Lower lobe of right lung (tissue), 2 donors: Measurements from ENCODE around the gene ANTXR2. TPM values are rescaled to one million over a fixed set of nuclear protein-coding genes. Genes with fewer than 3 reads are reported as not detected.
A peak's percentile ranks its signal among the peaks of the same experiment; 100 is the strongest.
"Not testable (repeated sequence)": the region's sequence is repeated elsewhere in the genome, so short reads cannot be mapped to it uniquely, and the experiment has no call there.

Experiments
- ATAC-seq, 2 donors: fragments of 200-7000 bp; cut with Tn5 transposase; one replicate each; pipeline ENCODE4 v1.9.1; 2020 to 2022; ENCODE audit warnings: mild to moderate bottlenecking in 2 of 2, moderate library complexity in 2 of 2
- DNase-seq: peaks from one replicate; pipeline ENCODE4 v3.0.0-alpha.2; 2020
- H3K27ac ChIP-seq: fragments of 200-600 bp; one replicate; pipeline ENCODE4 v1.8.0; 2022
- H3K27me3 ChIP-seq: fragments of 200-600 bp; one replicate; pipeline ENCODE4 v1.8.0; 2022; ENCODE audit warnings: low read depth
- H3K36me3 ChIP-seq: fragments of 200-600 bp; one replicate; pipeline ENCODE4 v1.8.0; 2022; ENCODE audit warnings: mild to moderate bottlenecking
- H3K4me1 ChIP-seq: fragments of 200-600 bp; one replicate; pipeline ENCODE4 v1.8.0; 2022
- H3K4me3 ChIP-seq: fragments of 200-600 bp; one replicate; pipeline ENCODE4 v1.8.0; 2022; ENCODE audit warnings: mild to moderate bottlenecking
- H3K9me3 ChIP-seq: fragments of 200-600 bp; one replicate; pipeline ENCODE4 v1.8.0; 2022
- CTCF ChIP-seq: fragments of 200-600 bp; IDR thresholded peaks from one replicate; pipeline ENCODE4 v1.8.0; 2022; ENCODE audit warnings: antibody characterized with exemption, mild to moderate bottlenecking
- intact Hi-C: fragments of 100-400 bp; cut with DNase I; formaldehyde crosslinking; loops from one replicate; pipeline ENCODE4 v1.11.0; 2022
- long read RNA-seq: library from polyadenylated mRNA; unstranded; transcript quantifications from one replicate; pipeline ENCODE4 v2.0.0, GENCODE V29; 2021
- total RNA-seq: library from RNA; stranded (reverse); fragmentation: NEBNext Ultra II Directional; extraction: Animal tissue kit (Norgen Biotek cat#: 25700); gene quantifications from one replicate; pipeline ENCODE4 v1.2.1, GENCODE V29; 2021
- donor health status: DM: no; HTN: yes; CAD: no; lungs with severe emphysema.

The ANTXR2 gene
- 62.8 TPM for total RNA-seq
- long read RNA-seq, full-length matches to known transcripts = 75 of 95 reads
- long read RNA-seq, partial matches to known transcripts = 4 of 95 reads
- long read RNA-seq, other reads (novel, unspliced or antisense) = 16 of 95 reads

- Histone ChIP-seq H3K4me3 (peak within 1 kb of the TSS; percentile 93), H3K9me3 (no peaks in the 10 kb centered on the region), H3K4me1 (peaks cover 37% of the 10 kb centered on the region), H3K36me3 (peaks cover 11% of the 10 kb centered on the region), H3K27ac (peak within 1 kb of the TSS; percentile 93), H3K27me3 (no peaks in the 10 kb centered on the region)
- peak; percentile 23 for TF ChIP-seq CTCF
- DNase-seq (peak; percentile 92), ATAC-seq (peak; percentile 97)
- intact Hi-C loops = no loop called here
Measured at GRCh38 chr4:80072744-80073472, at the start of gene ANTXR2. TSS of gene ANTXR2 (minus strand) at chr4:80073229. CDS start at chr4:80072560, 669 bp downstream.

GRCh38 chr4:80121815-80122214, 48.8 kb upstream of the ANTXR2 start:
- H3K27me3 ChIP-seq, H3K36me3 ChIP-seq, H3K4me3 ChIP-seq, H3K9me3 ChIP-seq, H3K4me1 ChIP-seq, H3K27ac ChIP-seq, DNase-seq, intact Hi-C loops, ATAC-seq: not testable (repeated sequence)

- H3K27me3 ChIP-seq, H3K27ac ChIP-seq, DNase-seq, H3K9me3 ChIP-seq, ATAC-seq, intact Hi-C loops, H3K36me3 ChIP-seq, H3K4me1 ChIP-seq, H3K4me3 ChIP-seq: not testable (repeated sequence)
Measured at GRCh38 chr4:80119620-80120019, 46.6 kb upstream of the ANTXR2 start.

GRCh38 chr4:80116516-80116915, 43.5 kb upstream of the ANTXR2 start:
- no peak for DNase-seq
- no peaks in the 10 kb centered on the region for H3K27me3 ChIP-seq
- no peak overlapping the region for H3K27ac ChIP-seq
- H3K9me3 ChIP-seq = peaks cover 6% of the 10 kb centered on the region
- intact Hi-C loops = no loop called here
- TF ChIP-seq CTCF = no peak
- ATAC-seq = no peak
- H3K36me3 ChIP-seq = no peaks in the 10 kb centered on the region
- no peak overlapping the region for H3K4me3 ChIP-seq
- H3K4me1 ChIP-seq = no peaks in the 10 kb centered on the region

GRCh38 chr4:80115368-80116181, 42.5 kb upstream of the ANTXR2 start:
- Histone ChIP-seq H3K4me3 (no peak overlapping the region), H3K9me3 (peaks cover 6% of the 10 kb centered on the region)
- DNase-seq = no peak

More at GRCh38 chr4:80115368-80116181, 42.5 kb upstream of the ANTXR2 start:
- H3K4me1 ChIP-seq = no peaks in the 10 kb centered on the region
- no peaks in the 10 kb centered on the region for H3K36me3 ChIP-seq
- TF ChIP-seq CTCF = no peak
- no peaks in the 10 kb centered on the region for H3K27me3 ChIP-seq
- ATAC-seq = no peak
- intact Hi-C loops = no loop called here
- no peak overlapping the region for H3K27ac ChIP-seq
